Limb (tissue), 2 donors: ENCODE results near the gene TPD52L1.

Experiments used
- DNase-seq, 2 donors: peaks; one replicate each; pipeline ENCODE4 v3.0.0-alpha.2; 2016; ENCODE audit errors: extremely low spot score in 2 of 2

The TPD52L1 gene

DNA sequence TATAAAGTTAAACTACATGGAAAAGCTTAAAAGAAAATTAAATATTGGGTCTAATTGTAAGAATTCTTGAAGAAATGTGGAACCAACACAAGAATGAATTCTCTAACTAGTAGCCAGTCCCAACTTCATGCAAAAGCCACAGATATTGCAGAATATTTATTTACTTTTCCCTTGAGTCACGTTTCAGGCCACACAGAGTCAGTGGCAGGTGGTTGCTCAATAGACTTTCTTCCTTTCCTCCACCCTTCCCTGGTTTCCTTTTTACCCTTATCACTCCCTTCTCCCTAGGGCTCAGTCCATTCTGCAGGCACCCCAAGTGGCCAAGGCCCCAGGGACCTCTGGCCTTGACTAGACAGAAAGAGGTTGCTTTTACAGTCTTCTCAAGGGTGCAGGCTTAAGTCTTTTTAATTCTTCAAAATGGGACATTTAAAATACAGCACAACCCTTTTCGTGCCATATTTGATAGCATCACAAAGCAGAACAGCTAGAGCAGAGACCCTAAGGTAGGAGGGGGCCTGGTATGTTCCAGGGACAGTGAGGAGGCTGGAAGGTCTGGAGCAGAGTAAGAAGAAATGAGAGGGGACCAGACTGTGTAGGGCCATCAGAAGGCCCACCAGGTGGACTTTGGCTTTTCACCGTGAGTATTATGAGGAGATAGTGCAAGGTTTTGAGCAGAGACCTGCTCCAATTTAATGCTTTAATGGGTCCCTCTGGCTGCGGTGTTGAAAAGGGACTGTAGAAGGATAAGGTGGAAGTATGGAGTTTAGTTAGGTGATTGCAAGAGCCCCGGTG is 83.2 kb downstream of the TPD52L1 start:
- DNase-seq, result no peak

DNA sequence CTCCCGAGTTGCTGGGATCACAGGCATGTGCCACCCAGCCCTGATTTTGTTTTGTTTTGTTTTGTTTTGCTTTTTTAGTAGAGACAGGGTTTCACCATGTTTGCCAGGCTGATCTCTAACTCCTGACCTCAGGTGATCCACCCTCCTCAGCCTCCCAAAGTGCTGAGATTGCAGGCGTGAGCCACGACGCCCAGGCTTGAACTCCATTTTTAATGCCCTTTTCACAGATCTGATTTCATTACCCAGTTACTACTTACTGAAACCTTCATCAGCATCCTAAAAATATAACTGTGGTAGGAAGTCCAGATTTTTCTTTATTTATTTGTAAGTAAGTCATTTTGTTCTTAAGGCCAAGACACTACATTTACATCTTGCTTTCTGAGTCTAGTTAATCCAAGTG is 84.2 kb downstream of the TPD52L1 start:
- no peak for DNase-seq

DNA sequence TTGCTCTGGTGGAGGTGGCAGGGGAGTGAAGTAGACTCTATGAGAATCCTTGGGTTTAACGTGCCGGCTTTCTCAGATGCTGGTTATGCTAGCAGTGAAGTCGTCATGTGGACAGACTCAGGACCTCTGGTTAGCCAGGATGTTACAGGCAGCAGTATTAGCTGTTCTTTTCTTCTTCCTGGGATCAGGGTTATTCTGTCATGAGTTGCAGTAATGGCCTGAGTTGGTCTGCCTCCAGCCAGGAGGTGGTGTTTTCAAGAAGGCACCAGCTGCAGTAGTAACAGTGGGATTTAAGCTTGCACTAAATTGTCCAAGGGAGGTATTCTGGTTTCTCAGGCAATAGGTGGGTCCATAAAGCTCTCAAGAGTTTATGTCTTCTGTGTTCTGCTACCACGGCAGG is 91.5 kb downstream of the TPD52L1 start:
- DNase-seq, result no peak

DNA sequence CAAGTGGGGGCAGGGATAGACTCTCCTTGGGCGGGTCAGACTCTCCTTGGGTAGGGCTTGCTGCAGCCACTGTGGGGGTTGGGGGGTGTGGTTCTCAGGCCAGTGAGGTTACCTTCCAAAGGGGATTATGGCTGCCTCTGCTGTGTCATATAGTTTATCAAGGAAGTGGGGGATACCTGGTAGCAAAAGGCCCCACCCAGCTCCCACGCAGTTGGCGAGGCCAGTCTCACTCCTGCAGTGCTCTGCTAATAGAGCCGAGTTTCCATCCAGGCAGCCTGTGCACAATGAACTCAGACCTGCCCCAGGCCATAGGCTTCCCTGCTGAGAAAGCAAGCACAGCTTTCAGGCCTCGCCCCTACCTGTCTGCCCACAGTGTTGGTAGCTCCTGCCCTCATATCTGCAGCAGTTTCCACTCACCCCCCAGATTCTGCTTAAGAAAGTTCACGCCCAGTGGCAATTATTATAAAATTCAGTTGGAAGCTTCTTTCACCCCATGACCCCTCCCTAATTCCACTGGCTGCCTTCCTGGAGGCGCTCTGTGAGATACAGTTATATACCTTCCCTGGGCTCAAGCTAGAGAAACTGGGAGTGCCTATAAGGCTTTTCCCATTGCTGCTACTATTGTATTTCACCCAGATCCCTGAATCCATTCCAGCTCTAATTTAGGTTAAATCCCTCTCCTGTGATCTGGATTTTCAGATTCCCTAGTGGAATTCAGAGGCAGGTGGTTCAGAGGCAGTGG is 92.1 kb downstream of the TPD52L1 start:
- no peak for DNase-seq

DNA sequence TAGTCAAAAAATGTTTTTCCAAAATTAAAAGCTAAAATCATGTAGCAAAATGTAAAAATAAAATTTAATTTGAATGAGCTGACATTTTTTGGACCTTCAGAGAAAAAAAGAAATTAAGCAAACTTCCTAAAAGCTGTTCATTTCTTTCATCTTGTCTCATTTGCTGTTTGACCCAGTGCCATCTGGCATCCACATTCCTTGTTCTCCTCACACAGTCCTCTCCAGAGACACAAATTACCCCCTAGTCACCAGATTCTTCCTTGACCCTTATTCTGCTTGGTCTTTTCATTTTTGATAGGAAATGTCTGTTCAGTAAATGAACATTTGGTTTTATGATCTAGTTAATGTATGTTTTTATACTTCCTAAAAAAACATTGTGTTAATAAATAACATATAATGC is 93.0 kb downstream of the TPD52L1 start:
- DNase-seq, result no peak

DNA sequence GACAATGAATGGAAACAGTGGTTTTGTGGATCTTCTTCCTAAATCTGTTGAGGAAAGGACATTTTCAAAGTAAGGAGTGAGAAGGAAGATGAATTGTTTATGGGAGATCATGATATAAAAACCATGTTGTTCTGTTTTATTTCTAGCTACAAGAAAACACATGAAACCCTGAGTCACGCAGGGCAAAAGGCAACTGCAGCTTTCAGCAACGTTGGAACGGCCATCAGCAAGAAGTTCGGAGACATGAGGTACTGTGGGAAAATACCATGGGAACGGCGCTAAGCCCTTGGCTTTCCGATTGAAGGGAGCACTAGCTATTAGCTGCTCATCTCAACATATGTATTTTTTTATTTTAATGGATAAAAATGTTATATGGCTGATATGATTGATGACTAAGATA is 94.6 kb downstream of the TPD52L1 start:
- no peak for DNase-seq

DNA sequence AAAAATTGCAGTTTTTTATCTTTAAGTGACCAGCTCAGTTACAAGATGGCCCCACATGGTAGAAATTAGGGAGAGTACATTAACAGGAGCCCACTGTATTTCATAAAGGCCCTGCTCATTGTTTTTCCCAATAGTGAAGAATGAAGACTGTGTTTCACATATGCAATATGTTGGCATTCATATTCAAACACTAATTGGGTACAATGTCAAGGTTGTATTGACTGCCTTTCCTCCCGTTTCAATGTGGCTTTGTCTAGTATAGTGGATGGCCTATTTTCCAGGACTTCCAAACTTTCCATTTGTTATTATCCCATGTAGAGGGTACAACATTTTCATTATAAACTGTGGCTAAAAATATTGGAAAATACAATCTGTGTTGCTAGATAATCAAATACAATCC is 96.9 kb downstream of the TPD52L1 start:
- DNase-seq, result no peak

DNA sequence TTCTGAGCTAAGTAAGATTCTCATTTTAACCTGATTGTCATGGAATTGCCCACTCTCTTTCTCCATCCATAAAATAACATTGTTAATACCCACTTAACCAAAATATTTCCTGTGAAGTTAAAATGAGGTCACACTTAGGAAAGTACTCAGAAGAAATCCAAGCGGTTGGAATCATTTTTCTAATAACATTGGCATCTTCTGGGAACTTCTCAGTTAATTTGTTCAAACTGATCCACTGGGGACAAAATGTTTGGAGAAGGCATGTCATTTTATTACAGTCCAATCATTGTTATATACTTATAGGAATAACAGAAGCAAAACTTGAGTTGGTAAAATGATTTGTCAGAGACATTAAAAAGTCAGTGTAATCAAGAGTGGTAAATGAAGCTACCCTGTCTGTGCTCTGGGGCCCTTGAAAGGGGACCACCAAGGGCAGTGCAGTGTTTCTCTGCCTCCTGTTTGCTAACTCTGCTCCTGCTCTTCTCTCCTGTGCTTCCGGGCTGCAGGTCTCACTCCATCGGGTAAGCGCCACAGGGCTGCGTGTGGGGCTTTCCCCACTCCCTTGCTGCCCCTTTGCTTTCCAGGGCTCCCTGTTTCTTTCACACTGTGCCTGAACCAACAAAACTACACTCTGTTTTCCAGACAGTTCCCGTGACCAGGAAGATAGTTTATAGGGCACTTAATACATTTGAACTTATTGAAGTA is 98.1 kb downstream of the TPD52L1 start:
- DNase-seq, result no peak

DNA sequence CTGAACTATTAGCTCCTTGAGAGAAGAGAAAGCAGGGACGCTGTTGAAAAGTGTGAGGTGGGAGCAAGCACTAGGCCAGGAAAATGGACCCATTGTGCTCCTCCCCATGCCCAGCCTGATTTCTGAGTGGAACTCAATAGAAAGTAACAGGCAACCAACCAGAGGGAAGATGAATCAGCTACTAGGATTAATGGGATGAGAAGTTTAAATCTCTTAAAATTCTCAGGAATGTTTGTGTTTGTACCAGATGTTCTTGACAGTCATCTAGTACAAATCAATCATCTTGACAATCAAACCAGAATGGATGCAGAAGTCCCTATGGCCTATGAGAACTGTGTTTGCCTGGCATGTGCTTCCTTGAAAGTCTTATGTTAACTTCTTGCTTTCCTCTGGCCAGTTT is 99.3 kb downstream of the TPD52L1 start:
- DNase-seq, result no peak

DNA sequence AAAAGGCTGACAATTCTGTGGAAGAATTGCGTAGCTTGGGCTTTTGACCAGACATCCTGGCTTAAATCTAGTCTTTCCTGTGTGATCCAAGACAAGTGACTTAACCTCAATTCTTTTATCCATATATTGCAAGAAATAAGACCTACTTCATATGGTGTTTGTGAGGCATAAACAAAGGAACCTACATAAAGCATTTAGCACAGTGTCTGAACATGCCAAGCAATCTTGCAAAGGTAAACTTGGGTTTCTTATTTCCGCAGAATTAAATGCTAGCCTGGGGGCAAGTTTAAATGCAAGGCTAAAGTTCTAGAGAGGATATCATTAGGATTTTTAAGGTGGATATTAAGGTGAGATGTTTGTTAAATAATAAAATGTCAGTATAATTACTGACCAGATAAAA is 100.3 kb downstream of the TPD52L1 start:
- no peak for DNase-seq

DNA sequence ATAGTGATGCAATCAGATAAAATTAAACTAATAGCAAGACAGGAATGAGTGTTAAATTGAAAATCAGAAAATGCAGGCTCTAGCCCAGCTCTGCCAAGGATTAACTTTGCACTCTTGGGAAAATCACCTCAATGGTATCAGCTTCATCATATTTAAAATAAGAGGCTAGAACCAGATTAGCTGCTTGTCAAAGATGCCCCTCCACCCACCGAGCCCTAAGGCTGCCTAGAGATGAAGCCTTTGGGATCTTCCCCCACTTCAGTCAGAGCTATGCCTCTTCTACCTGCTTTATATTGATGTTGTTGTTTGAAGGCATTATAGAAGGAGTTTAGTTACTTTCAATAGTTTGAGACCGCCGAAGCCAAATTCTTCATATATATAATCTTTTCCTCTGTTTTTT is 100.7 kb downstream of the TPD52L1 start:
- no peak for DNase-seq

DNA sequence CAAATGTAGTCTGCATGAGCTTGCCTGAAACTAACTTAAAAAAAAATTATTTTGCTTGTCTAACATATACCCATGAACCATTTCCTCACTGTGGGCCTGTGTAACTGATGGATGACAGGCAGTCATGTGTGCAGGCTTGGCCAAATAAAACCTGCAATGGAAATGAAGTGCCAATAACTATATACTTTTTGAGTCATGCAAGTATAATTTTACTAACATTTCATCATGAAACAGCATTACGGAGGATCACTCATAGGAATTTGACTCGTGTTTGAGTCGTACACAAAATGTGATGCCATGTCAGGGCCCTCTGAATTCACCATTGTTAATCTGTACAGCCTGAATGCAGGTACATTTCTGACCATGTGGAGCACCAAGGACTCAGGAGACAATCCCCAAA is 101.6 kb downstream of the TPD52L1 start:
- no peak for DNase-seq

DNA sequence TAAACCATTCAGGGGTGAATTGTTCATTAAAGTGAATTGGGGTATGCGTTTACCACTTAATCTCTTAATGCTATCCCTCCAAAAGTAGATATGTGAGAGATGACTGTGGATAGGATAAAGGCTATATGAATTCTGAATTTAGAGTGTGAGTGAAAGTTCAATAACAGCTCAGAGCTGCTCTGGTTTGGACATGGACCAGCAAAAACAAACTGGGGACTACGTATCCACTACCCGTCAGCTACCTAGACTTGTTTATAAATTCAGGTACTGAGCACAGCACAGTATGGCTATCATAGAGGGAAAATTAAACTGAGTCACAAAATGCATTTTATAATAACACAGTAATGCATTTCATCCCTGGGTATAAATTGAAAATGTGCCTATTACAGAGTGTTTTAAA is 103.8 kb downstream of the TPD52L1 start:
- DNase-seq, result no peak

DNA sequence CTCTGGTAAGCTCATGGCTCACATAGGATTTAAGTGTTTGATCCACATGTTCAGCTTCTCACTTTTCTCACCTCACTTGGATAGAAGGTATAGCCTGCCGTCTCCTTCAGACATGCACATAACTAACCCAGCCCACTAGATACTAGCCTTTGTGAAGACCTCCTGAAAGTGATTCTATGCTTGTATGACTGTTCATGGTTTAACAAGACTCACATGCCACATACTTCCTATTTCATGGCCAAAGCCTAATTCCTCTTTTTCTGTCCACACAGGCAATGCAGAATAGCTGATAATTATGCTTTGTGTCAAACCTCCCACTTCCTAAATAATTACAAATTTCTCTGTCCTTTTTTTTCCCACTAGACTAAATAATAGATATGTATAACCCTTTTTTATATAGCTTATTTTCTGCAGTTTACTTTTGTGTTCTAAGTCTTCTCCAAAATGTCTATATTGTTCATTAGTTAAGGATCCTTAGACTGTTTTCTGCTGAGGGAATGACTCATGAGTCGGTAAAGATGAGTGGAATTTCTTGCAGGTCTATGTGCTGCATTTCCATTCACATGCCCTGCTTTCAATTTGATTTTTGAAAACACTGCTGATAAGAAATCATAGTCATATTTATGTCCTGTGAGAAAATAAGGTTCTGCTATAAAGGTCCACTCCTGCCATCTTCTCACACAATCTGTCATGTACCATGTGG is 105.2 kb downstream of the TPD52L1 start:
- DNase-seq, result no peak

DNA sequence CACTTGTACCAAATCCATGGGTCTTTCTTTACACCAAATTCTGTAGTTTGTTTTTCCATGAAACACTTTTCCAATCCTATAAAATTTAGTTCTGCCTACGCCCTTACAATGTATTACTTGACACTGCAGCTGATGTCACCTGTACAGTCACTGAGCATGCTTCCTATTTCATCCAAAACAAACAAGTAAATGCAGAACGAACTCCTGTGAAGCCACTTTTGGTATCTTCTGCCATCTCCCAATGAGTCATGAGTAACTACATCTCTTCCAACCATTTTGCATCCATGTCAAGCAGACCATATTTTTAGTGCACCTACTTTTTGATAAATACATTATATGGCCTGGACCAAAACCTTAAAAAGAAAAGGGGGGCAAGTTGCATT is 105.8 kb downstream of the TPD52L1 start:
- DNase-seq, result no peak

DNA sequence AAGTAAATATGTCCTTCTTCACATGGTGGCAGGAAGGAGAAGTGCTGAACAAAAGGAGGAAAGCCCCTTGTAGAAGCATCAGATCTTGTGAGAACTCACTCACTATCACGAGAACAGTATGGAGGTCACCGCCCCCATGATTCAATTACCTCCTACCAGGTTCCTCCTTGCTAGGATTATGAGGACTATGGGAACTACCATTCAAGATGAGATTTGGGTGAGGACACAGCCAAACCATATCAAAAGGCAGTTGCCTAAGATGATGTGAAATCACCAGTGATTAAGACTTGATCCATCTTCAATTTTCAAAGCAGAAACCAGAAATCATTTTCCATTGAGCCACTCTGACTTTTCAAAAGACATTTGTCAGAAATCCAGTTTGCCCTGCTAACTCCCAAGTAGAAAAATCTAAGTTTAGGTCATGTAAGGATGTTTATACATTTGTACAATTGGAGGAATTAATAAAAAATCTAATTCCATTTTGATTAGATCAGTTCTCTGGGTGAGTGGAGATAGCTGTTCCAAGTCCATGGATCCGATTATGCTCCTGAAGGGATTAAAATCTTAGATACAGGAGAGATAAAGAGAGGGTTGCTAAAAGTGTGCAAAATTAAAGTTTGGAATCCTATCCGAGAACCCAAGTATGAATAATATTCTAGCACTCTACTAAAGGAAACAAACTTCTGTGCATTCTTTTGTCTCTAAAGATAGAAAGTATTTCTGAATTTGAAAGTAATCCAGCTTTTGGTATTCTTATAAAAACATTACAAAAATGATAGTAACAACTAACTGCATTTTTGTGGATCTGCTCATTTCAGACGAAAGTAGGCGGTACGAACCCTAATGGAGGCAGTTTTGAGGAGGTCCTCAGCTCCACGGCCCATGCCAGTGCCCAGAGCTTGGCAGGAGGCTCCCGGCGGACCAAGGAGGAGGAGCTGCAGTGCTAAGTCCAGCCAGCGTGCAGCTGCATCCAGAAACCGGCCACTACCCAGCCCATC is 108.7 kb downstream of the TPD52L1 start:
- DNase-seq, result no peak

DNA sequence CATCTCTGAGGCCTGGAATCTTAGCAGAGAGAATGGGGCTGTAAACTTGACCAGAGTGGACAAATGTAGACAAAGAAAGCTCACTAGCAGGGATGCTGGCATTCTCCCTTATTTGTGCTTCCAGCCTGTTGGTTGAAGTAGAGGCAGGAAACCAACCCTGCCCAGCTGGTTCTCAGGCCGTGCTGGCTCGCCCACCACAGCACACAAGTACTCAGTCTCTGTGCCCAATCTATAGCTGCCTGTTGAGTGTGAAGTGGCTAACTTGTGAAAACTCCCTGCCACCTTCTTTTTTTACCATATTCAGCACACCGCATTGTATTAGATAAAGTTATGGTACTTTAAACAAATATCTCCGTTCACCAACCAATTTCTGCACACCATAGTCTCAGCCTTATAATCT is 110.9 kb downstream of the TPD52L1 start:
- DNase-seq, result no peak

DNA sequence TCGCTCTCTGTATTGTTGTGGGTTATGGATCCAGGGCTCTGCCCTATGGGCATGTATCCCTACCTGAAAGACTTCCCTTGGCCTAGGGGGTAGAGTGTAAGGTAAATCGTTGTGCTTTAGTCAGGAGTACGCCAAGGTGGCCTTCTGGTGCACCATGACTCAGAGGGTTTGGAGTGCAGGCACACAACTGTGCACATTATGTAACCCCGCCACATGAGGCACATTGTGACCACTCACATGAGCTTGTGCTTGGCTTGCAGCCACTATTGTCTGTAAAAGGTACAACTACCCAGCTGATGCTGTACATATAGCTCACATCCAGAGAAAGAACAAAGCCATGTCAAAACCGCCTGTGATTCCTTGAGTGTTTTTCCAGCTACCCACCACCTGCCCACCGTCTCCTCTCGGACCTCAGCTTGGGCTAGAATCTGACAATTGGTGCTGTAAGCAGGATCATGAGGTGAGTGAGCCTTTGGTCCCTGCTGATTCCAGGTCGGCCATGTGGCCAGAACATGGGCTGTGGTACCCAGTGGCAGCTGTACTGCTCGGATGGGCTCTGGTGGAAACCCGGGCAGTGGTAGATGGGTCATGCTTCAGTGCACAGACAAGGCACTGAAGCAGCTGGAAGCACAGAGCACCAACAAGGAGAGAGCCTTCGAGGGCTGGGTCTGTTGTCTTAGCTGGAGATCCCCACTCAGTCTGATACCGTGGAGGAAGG is 114.4 kb downstream of the TPD52L1 start:
- no peak for DNase-seq

DNA sequence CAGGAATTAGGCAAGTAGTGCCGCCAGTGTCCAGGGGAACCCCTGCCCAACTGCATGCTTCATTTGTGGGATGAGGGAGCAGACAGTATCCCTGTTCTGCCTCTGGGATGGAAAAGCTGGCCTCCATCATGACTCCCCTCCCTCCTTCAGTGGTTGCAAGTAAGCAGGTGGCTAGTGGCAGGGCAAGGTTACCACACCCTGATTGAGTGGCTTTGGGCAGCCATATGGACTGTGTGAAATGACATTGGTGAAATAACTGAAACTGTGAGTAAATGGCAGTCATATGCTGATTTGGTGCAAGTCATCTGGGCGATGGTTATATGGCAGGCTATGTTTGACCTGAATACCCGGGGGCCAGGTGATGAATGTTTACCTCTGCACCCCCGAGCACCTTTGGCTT is 115.2 kb downstream of the TPD52L1 start:
- no peak for DNase-seq
